Measurements from ENCODE around the gene DNMT3B.
A peak's percentile ranks its signal among the peaks of the same experiment; 100 is the strongest.
"Not testable (repeated sequence)": the region's sequence is repeated elsewhere in the genome, so short reads cannot be mapped to it uniquely, and the experiment has no call there.

Gene DNMT3B

DNA sequence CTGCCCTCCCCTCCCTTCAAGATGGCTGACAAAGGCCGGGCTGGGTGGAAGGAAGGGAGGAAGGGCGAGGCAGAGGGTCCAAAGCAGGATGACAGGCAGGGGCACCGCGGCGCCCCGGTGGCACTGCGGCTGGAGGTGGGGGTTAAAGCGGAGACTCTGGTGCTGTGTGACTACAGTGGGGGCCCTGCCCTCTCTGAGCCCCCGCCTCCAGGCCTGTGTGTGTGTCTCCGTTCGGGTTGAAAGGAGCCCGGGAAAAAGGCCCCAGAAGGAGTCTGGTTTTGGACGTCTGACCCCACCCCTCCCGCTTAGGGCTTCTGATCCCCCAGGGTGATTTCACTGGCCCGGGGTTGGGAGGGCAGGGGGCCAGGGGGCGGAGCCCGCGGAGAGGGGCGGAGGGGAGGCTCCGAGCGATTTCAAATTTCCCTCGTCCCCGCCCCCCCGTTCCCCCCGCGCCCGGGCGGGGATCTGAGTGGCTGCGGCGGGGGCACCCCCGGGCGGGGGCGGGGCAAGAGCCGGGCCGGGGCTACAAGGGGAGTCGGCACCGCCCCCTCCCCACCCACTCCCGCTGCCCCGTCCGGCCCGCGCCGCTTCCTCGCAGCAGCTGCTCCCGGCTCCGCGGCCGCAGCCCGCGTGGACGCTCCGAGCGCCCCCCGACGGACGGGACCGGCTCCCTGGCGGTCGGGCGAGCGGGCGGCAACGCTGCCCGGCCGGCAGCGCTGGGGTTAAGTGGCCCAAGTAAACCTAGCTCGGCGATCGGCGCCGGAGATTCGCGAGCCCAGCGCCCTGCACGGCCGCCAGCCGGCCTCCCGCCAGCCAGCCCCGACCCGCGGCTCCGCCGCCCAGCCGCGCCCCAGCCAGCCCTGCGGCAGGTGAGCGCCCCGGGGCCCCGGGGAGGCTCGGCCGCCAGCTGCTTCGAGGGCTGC is at the start of gene DNMT3B:
Gene DNMT3B (plus strand): TSS at position 555 of the 923 bp plus-strand sequence. CDS start 17,939 bp downstream, outside the sequence.
- DNase-seq: peak; percentile 72

DNA sequence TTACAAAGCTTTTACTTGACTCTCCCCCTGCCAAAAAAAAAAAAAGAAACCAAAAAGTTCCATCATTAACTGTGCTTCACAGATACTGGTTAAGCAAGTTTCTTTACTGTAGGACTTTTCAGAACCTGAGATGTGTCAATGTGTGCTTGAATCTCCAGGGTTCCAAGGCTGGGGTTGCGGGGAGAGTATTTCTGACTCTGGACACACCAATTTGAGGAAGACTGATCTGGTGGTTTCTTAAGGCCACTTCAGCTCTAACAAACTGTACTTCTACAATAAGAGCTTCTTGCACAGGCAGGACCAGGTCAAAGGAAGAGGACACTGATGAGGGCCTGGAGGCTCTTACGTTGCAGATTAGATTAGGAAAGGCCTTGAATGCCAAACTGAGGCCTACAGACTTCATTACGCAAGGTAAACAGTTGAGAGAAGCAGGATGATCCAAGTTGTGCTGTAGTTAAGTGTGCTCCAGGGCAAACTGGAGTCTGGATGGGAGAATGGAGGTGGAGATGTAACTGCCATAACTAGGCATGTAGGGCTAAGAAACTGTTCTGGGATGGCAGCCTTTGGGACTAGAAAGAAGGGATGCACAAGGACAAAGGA is 43.3 kb upstream of the DNMT3B start:
- no peak for DNase-seq

DNA sequence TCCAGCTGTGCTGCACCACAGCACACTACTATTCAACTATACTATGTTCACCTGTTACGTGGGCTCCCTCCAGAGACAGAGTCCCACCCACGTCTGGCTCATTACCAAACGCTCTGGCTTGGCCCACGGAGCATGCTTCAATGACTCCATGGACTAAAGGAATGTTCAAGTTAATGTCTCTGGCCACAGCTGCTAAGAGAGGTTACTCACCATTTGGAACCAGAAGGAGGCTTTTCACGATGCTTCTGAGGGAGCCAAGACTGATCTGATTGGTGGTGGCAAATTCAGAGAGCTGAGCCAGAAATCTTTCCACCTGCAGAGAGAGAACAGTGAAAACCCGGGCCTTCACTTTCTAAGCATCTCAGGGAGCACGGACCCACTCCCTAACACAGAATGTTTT is 34.5 kb upstream of the DNMT3B start:
- DNase-seq: no peak

DNA sequence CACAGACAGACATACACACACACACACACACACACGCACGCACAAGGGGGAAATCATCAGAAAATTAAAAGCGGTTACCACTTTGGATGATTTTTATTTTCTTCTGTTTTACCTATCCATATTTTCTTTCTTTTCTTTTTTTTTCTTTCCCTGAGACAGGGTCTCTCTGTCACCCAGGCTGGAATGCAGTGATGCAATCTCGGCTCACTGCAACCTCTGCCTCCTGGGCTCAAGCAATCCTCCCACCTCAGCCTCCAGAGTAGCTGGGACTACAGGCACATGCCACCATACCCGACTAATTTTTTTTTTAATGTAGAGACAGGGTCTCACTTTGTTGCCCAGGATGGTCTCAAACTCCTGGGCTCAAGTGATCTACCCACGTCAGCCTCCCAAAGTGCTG is 33.8 kb upstream of the DNMT3B start:
- DNase-seq: not testable (repeated sequence)

DNA sequence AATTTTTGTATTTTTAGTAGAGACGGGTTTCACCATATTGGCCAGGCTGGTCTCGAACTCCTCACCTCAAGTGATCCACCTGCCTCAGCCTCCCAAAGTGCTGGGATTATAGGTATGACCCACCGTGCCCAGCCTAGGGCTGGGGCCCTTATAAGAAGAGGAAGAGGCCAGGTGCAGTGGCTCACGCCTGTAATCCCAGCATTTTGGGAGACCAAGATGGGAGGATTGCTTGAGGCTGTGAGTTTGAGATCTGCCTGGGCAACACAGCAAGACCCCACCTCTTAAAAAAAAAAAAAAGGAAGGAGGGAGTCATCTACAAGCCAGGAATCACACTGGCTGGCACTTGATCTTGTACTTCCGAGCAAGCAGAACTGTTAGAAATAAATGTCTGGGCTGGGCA is 32.9 kb upstream of the DNMT3B start:
- not testable (repeated sequence) for DNase-seq

DNA sequence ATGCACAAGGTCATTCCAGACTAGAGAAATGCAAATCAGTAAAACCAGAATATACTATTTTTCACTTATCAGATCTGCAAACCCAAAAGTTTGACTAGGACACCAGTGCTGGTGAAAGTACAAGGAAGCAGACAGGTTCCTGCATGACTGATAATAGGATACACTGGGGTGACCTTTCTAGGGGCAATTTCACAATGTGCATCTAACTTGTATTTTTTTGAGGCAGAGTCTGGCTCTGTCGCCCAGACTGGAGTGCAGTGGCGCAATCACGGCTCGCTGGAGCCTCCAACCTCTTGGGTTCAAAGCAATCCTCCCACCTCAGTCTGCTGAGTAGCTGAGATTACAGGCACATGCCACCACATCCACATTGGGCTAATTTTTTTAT is 30.3 kb upstream of the DNMT3B start:
- no peak for DNase-seq

DNA sequence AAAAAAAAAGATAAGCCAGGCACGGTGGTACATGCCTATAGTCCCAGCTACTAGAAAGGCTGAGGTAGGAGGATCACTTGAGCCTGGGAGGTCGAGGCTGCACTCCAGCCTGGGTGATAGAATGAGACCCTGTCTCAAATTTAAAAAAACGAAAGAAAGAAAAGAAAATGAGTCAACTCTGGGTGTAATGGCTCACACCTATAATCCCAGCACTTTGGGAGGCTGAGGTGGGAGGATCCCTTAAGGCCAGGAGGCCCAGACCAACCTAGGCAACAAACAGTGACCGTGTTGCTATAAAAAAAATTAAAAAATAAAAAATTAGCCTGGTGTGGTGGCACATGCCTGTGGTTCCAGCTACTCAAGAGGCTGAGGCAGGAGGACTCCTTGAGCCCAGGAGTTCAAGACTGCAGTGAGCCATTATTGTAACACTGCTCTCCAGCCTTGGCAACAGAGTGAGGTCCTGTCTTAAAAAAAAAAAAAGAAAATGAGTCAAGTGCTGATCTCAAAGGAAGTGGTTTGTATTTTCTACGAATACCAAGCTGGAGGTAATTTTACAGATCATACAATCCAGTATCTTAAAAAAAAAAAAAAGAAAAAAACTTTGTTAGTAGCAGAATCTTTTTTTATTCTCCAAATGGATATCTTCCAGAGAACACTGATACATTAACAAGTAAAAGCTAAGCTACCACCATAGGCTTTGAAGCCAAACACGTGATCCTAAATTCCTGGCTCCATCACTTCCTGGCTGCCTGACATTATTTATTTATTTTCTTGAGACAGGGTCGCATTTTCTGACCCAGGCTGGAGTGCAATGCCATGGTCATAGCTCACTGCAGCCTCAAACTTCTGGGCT is 24.6 kb upstream of the DNMT3B start:
- no peak for DNase-seq

DNA sequence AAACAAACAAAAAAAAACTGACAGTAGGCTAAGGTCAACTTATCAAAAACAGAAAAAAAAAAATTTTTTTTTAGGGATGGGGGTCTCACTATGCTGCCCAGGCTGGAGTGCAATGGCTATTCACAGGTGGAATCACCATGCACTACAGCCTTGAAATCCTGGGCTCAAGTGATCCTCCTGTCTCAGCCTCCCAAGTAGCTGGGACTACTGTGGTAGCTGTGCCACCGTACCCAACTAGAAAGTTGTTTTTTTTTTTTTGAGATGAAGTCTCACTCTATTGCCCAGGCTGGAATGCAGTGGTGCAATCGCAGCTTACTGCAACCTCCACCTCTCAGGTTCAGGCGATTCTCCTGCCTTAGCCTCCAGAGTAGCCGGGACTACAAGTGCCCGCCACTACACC is 21.0 kb upstream of the DNMT3B start:
- DNase-seq: no peak

DNA sequence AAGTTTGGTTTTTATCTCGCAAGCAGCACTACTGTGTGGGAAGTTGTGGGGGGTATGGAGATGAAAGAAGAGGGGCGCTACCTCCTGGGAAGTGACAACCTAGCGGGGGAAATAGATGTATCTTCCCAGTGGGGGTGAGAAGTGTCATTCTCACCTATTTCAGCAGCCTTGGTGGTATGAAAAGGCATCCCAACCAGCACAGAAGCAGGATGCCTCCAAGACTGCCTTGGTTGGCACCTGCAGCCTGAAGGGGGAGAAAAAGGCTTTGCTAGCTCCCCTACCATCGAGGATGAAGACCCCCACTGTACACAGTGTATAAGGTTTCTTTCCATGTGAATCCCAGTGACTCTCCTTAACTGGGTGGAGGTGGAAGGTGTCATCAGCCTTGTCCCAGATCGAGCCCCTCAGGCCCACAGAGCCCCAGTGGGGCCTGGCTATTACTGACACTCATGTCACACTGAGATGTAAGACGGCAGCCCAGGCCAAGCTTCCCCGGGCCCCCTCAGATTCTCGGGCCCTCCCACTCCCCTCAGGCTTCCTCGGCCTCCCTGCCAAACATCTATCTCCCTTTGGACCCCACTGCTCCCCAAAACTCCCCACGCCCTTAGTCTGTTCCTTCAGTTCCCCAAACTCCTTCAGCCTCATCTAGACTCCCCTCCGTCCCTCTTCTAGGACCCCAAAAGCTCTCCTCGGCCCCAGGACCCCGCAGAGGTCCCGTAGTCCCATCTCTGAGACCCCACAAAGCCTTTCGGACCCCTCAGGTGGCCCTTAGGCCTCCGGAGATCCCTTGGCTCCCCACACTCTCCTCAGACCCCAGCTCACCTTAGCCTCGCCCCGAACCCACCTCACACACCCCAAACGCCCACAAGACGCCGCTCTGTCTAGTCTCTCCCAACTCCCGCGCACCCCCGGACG is 19.6 kb upstream of the DNMT3B start:
- no peak for DNase-seq

DNA sequence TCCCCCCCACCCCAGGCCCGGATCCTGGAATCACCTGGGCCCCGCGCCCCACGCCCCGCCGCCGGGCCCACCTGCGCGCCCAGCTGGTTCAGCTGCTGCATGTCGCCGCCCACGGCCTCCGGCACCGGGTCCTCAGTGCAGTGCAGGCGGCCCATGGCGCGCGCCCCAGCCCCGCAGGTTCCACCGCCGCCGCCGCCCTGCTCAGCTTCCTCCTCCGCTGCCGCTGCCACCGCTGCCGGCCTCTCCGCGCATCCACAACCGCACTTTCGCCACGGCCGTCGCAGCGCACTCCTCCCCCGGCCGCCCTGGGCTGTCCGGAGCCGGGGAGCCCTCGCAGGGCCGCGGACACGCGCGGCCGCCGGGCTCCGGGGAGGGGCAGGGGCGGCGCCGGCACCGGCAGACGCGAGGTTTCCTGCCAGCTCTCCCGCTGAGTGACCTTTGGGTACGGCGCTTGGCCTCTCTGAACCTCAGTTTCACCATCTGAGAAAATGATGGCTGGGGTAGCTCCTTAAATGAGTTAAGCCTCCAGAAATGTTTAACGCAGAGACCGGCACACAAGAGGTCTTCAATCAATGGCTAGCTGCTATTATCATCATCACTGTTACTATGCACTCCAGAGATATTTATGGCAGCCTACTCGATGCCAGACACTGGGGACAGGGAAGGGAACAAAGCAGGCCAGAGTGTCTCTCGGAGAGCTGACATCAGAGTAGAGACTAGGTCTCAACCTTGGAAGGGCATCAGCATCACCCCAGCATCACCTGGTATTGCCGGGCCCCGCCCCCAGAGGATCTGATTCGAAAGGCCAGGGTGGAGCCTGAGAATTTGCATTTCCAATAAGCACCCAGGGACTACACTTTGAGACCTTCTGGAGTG is 18.7 kb upstream of the DNMT3B start, which contains the start of gene COMMD7:
Gene COMMD7 (minus strand): TSS at position 231 of the 876 bp plus-strand sequence. CDS start 76 bp downstream, at position 155.
- peak; percentile 63 for DNase-seq

DNA sequence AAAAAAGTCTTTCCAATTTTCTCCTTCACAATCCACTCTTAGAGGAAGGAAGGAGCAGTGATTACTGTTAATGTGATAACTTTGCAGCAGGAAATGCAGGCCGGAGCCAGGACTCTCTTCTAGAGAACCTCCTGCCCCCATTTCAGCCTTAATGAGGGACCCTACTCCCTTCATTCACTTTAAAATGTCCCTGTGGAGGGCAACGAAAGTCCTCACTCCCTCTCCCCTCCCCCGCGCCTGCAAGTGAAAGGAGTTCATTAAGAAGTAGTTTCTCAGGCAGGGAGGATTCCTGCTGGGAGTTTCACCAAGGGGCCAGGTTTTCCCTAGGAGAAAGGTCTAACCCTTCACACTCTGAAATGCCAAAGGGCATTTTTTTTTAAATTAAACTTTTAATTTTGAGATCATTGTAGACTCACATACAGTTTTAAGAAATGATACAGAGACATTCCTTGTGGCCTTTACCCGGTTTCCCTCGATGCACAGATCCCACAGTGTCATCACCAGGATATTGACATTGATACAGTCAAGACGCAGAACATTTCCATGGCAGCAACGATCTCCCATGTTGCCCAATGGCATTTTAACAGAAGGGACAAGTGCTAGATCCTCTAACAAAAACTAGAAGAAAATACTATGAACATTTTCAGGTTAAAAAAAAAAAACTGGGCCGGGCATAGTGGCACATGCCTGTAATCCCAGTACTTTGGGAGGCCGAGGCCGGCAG is 12.1 kb upstream of the DNMT3B start:
- DNase-seq: no peak

DNA sequence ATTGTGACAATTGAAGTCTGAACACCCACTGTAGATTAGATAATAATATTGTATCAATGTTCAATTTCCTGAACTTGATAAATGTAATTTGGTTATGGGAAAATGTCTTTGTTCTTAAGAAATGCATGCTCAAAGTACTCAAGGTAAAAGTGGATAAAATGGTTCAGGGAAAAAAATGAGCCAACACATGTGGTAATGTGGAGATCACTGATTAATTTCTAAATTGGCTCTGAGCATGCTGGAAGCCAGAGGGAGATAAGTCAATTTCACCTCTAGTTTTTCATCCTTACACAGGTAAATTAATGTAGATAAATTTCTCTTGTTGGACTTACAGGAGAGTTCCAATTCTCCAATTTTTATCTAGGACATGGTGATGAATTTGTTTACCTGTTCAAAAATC is 10.9 kb upstream of the DNMT3B start:
- DNase-seq: no peak

DNA sequence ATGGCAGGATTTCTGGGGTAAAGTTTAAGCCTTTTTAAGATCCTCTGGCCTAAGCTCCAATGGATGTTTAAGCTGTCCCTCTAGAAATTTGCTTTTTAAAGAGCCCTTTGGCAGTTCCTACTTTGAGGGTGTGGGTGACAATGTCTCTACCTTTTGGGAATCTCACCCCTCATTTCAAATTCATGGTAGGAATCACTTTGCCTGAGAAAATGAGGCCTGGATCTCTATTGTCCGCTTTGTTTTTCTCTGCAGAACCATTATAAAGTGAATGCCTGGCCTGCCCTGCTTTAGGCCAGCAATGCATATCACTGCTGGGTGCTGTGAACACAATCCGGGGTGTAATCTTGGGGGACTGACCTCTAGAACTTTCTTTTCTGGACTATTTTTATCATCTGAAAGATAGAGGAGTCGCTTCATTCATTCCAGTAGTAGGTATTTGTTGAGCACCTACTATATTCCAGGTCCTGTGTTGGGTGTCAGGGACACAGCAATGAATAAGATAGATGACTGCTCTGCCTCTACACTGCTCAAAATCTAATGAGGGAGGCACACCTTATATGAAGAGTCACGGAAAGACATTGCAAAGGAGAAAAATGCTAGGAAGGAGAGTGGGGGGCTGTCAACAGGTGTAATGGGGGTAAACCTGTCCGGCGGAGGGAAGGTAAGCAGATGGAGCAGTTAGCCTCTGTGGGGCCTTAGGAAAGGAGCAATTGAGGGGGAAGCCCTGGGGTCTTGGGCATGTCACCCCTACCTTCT is 10.3 kb upstream of the DNMT3B start:
- DNase-seq: no peak

DNA sequence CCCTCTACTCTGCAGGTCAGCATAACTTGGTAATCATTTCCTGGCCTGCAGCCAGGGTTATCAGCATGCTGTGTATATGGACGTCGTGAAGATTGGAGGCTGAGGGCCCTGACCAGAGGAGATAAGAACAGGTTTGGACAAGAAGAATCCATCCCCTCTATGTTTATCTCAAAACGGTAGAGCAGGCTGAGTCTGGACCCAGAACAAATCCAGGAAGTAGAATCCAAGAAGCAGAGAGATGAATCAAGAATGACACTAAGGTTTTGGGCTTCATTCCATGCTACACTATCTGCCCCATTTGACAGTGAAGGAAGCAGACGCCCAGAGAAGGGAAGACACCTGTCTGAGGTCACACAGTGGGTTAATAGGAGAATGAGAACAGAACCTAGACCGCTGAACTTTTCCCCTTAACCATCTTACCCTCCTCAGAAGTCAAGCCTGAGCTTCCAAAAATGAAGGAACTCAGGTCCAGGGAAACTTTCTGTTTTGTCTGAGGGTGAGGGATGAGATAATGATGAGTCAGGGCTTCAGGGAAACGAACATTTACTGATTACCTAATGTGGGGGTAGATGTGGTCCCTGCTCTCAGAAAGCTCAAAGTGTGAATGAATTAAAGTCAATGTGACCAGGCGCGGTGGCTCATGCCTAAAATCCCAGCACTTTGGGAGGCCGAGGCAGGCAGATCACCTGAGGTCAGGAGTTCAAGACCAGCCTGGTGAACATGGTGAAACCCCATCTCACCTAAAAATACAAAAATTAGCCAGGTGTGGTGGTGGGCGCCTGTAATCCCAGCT is 9.5 kb upstream of the DNMT3B start:
- DNase-seq: no peak

DNA sequence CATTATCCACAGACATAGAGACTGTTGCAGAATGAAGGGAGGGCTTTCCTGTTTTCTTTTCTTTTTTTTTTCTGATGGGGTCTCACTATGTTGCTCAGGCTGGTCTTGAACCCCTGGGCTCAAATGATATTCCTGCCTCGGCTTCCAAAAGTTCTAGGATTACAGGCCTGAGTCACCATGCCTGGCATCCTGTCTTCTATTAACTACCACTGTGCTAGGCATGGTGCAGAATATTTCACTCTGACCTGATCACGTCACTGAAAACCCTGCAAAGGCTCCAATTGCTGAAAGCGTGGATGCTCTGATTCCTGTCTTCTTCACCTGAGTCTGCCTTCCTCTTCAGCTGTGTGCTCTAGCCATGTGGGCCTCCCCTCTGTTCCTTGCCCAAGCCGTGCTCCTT is 8.5 kb upstream of the DNMT3B start:
- DNase-seq: no peak

DNA sequence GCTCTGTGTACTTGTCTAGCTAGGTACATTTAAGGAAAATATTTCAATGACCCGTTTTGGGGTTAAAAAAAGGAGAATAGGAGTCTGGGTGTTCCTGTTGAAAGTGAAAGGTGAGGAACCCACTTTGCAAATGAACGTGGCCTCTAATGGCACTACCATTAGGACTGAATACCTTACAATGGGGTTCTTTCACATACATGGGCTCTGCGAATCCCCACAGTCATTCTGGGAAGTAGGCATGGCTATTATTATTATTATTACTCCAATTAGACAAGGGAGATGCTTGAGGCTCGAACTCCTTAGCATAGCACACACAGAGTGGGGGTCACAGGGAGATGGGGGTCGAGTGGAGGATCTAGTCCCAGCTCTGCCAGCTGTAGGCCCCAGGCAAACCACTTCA is 6.0 kb upstream of the DNMT3B start:
- no peak for DNase-seq

DNA sequence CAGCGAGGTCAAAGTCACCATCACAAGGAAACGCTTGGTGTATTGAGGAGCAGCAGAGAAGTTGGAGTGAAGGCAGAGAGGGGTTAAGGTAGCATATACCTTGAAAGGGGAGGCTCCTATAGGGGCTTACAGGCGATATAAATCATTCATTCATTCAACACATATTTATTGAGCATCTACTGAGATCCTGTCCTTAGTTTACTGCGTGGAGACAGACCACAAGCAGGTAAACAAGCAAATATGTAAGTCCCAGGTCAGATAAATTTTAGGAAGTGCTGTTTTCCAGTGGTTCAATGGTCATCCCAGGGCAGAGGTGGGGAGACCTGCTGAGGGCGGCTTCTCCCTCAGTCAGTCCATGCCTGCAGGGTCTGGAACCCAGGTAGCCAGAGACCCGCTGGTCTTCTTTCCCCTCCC is 761 bp upstream of the DNMT3B start:
- DNase-seq: no peak

DNA sequence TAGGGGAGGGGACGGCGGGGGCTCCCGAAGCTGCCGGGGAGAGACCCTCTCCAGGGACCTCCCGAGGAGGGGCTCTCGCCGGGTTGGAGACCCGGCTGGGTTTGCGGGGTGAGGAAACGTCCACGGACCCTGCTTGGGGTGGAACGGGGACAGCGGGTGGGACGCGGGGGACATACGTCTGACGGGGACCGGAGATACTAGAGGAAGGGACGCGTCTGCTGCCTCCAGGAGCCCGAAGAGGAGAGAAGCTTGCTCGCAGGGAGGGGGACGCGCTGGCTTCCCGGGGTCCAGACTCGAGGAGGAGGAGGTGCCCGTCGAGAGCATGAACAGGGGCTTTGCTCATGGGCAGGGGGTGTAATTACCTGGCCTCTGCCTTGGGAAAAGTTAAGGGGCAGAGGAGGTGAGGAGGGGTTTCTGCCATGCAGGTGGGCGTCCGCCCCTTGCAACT is 593 bp downstream of the DNMT3B start:
- peak; percentile 21 for DNase-seq
